IPS DF 6.9 (cell line): ENCODE data around the gene TIMP1.

Source experiments
- DNase-seq: peaks from one replicate; pipeline ENCODE4 v3.0.0-alpha.2; 2013; ENCODE audit warnings: low read depth, low spot score
- H3K27ac ChIP-seq: one replicate; pipeline ENCODE4 v1.5.1; 2013; ENCODE audit warnings: low read length, control low read depth
- H3K27me3 ChIP-seq: 2 replicates; pipeline ENCODE4 v1.6.1; 2013; ENCODE audit warnings: mild to moderate bottlenecking, low read length; ENCODE audit not compliant: control insufficient read depth, insufficient read depth
- H3K36me3 ChIP-seq: 2 replicates; pipeline ENCODE4 v1.6.1; 2013; ENCODE audit warnings: low read length; ENCODE audit not compliant: control insufficient read depth, insufficient read depth
- H3K4me1 ChIP-seq: 2 replicates; pipeline ENCODE4 v1.6.1; 2013; ENCODE audit warnings: low read length; ENCODE audit not compliant: control insufficient read depth, insufficient read depth
- H3K4me3 ChIP-seq: 2 replicates; pipeline ENCODE4 v1.5.1; 2013; ENCODE audit warnings: mild to moderate bottlenecking, low read length
- H3K9me3 ChIP-seq: 2 replicates; pipeline ENCODE4 v1.6.1; 2013; ENCODE audit warnings: low read length, inconsistent platforms; ENCODE audit not compliant: control insufficient read depth, insufficient read depth
- WGBS: extraction: QIAGEN DNeasy Blood & Tissue Kit; methylation state at CpG from one replicate; pipeline ENCODE4 v1.1.7; 2013; ENCODE audit warnings: mixed read lengths, missing lambda C conversion rate; ENCODE audit not compliant: insufficient read length, insufficient coverage; 5-methylcytosine and 5-hydroxymethylcytosine counted together

TIMP1 gene

DNA sequence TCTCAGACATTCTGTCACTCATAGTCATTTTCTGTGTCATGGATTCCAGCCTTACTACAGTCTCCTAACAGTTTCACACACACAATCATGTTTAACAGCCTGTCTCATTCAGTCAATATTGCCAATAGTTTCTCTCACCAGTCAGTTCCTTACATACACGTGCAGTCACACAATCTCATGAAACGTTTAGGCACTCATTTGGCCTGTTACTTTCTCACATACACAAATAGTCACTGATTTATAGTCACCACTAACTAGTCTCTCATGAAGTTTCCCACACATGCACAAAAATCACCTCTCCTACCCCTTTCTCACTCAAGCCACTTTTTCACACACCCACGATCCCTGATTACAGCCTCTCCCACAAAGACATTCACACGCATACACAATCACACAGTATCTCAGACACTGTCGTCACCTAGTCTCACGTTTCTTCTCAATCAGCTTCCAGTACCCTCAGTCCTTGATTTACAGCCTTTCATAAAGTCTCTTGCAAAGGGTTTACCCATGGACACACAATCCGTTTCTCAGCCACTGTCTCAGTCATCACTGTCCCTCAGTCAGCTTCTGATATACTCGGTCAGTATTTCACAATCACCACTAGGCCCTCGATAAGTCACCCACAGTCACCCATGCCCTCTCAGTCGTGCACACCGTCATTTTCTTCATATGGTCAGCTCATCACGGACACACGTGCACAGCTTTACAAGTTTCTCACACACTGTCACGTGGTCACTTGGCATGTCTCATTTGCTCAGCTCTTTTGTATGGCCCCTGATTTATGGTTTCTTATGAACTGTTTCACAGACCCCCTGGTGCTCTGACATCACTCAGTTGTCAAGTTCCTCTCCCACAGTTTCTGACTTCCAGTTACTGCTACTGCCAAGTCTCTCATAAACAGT lies 51.7 kb downstream of the TIMP1 start:
- Histone ChIP-seq H3K27me3 (no peaks in the 10 kb centered on the region), H3K36me3 (0 out of 2 replicates have a peak, but pooled peaks cover 4% of the 10 kb centered on the region), H3K9me3 (no peaks in the 10 kb centered on the region), H3K27ac (no peak overlapping the region), H3K4me3 (no peak overlapping the region), H3K4me1 (peaks cover 2% of the 10 kb centered on the region; the same call in 1 of the 2 replicates)
- no CpG with 5 or more reads among the region's 14 CpGs for WGBS
- no peak for DNase-seq

DNA sequence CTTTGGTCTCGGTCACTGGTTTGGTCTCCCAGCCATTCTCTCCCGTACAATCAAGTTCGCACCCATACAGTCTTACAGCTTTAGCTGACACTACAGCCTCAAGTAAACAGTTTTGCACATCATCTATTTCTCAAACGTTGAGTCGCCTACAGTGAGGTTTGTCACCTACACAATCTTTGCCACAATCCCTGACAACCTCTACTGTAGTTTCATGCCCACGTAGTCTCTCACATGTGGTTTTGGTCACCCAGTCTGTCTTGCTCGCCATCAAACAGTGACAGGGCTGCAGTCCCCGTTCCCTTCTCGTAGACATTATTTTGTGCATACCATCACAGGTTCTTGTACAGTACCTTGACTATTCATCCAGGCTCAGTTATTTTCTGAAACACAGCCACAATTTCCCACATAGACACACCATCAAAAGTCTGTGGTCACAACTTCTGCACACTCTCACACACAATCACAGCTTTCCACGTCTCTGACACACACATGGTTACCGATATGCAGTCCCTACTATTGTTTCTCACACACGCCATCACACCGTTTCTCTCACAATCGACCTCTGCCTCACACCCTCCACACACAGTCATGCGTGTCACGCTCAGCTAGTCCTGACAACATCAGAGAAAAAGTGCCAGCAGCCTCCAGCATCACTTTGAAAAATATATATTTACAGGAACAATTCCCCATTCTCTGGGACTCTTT lies 52.8 kb downstream of the TIMP1 start:
- Histone ChIP-seq H3K9me3 (no peaks in the 10 kb centered on the region), H3K27me3 (no peaks in the 10 kb centered on the region), H3K4me1 (no peaks in the 10 kb centered on the region), H3K27ac (no peak overlapping the region), H3K4me3 (no peak overlapping the region), H3K36me3 (0 out of 2 replicates have a peak, but pooled peaks cover 5% of the 10 kb centered on the region)
- 100% methylated on average over 4 of the region's 16 CpGs for WGBS
- DNase-seq, result no peak
